22Rv1 (cell line): ENCODE results near the gene MOV10L1.

Source experiments
- H3K27ac ChIP-seq: fragments of 450-650 bp; 2 replicates; pipeline ENCODE4 v1.5.1; 2017
- CTCF ChIP-seq: fragments of 450-650 bp; IDR thresholded peaks from 2 replicates; pipeline ENCODE4 v1.5.1; 2017; ENCODE audit warnings: mild to moderate bottlenecking
- ZFX ChIP-seq: fragments of 450-650 bp; IDR thresholded peaks from 2 replicates; pipeline ENCODE4 v1.6.1; 2017; ENCODE audit warnings: antibody characterized with exemption, borderline replicate concordance

The MOV10L1 gene

GRCh38 chr22:50060441-50061140, 29.2 kb upstream of the MOV10L1 start:
- TF ChIP-seq ZFX (no peak), CTCF (no peak; the same call in 1 of the 2 replicates)
- no peak overlapping the region for H3K27ac ChIP-seq

DNA sequence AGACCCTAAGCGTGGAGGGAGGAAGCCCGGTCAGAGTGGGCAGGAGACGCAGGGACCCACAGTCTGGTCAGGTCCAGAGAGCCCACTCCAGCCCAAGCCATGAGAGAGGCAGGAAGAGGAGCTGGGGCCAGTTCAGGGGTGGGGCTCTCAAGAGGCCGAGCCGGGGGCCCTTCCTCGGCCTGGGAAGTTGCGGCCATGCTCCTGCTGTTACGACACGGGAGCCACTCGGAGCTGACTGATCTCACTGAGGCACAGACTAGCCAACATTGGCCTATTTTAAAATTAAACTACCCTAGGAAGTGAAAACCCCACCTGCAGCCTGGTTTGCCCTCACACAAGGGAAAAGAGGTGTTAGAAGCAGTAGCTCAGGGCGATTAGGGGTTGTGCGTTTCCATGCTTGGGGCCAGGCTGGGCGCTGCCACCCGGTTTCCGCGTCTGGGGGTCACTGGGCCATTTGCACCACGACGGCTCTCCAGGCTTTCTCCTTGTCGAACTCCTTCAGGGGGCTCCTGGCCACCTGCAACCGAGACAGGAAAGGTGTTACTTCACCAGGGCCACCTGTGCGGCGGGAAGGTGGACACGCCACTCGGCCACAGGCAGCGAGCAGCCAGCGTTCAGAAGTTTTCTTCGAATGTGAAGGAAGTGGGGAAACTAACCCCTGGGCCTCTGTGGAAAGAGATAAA, 28.5 kb upstream of the MOV10L1 start:
- TF ChIP-seq CTCF (no peak), ZFX (no peak)
- no peak overlapping the region for H3K27ac ChIP-seq

DNA sequence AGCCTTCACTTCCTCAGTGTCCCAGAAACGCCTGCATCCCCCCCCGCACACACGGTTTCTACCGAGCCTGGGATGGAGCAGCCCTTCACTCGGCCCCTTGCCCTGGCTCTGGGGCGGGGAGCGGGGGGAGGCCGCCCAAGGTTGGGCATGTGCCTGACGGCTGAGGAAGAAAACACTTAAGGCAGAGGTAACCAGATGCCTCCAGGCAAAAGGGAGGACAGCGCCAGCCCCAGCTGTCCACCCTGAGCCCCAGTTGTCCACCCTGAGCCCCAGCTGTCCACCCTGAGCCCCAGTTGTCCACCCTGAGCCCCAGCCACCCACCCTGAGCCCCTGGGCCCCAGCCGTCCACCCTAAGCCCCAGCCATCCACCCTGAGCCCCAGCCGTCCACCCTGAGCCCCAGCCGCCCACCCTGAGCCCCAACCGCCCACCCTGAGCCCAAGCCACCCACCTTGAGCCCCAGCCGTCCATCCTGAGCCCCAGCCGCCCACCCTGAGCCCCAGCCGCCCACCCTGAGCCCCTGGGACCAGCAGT, 27.9 kb upstream of the MOV10L1 start:
- H3K27ac ChIP-seq: no peak overlapping the region
- no peak for TF ChIP-seq ZFX
- TF ChIP-seq CTCF: no peak

DNA sequence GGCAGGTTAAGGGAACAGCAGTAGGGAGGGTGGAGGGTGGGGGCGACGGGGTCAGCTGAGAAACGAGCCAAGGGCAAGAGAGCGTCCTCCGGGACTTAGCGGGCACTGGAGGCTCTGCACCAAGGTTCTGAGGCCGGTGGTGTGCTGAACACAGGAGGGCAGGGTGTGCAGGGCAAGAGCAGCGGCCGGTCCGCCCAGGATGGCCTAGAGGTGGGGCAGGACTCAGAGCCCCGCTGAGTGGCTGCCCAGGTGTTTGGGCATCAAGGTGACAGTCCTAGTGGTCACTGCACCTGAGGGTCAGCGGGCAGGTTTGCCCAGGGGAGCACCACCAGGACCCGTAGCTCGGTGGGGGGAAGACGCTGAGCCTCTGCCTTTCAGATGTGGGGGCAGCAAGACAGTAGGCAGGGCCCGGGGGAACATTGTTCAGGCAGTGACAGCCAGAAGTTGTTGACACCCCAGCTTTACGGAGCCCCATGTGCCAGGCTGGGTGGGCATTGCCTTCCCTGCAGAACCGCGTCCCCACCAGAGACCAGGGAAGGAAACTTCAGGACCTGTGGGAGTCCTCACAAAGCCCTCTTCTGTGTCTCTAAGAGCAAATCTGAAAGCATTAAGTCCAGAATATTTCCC, 27.2 kb upstream of the MOV10L1 start:
- no peak for TF ChIP-seq CTCF

DNA sequence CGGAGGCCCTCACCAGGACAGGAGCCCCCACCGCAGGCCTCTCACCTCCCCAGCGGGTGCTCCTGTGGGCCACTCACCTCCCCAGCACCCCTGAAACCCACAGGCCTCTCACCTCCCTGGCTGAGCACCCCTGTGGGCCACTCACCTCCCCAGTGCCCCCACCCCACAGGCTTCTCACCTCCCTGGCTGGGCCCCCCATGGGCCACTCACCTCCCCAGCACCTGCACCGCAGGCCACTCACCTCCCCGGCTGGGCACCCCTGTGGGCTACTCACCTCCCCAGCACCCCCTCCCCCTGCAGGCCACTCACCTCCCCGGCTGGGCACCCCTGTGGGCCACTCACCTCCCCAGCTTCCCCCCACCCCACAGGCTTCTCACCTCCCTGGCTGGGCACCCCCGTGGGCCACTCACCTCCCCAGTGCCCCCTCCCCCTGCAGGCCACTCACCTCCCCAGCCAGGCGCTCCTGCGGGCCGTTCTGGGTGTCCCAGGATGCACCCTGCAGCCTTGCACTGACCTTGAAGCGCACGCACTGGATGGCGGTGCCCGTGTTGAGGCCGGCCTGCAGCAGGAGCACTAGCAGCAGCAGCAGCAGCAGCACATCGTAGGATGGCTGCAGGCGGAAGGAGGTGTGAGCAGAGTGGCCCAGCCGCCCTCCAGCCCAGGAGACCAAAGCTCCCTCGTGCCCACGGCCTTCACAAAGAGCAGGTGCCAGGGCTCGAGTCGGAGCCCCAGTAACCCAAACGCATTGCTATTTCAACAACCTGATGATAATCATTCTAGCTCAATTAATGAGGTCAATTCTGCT, 26.0 kb upstream of the MOV10L1 start:
- no peak overlapping the region for H3K27ac ChIP-seq
- no peak for TF ChIP-seq CTCF
- no peak for TF ChIP-seq ZFX

More for the DNA sequence above, 27.2 kb upstream of the MOV10L1 start:
- H3K27ac ChIP-seq: no peak overlapping the region

DNA sequence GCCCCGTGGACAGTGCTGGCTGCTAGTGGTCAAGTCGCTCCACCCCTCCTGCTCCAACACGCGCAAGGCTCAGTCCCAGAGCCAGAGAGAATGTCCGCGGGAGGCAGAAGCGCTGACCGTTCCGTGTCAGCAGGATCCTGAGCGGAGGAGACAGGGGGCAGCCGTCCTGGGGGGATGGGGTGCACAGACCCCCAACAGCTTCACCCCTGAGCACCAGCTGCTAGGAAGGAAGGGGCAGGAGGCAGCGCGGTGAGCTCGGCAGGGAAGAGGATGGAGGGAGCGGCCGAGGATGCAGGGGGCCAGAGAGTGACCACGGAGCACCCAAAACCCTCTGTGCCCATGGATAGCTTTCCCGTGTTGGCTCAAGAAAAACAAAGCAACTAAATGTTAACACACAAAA, 25.4 kb upstream of the MOV10L1 start:
- TF ChIP-seq ZFX: no peak
- no peak for TF ChIP-seq CTCF
- H3K27ac ChIP-seq: no peak overlapping the region
